ENCODE measurements around the gene PLA2G4A. TPM values are rescaled to one million over a fixed set of nuclear protein-coding genes. Genes with fewer than 3 reads are reported as not detected.

The PLA2G4A gene
- polyA plus RNA-seq, 1 donor from 2014 or later = not detected

DNA sequence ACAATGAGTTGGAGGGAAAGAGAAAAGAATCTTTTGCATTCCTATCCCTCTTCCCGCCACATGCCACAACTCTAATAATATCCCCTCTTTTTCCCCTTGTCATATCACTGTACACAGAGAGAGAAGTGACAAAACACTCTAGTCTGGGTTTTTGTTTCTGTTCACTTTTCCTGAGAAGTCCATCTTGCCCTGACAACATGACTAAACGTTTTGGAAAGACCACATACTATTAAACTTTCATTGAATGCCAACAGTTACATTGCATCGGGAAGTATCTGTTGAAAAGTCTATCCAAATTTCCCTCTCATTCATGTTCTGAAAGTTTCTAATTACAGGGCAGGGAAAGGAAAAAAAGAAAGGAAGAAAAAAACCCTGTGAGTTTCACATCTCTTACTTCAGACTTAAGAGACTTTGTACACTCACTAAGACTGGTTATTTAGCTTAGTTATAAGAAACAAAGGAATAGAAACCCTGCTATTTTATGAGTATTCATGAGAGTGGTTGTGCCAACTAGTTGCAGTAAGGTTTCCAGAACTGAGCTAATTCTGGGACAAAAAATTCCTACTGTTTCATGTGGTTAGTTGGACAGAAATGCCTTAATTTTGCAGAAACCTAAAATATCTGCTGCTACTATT is 16.9 kb downstream of the PLA2G4A start:
- TF ChIP-seq, protein P1, sequence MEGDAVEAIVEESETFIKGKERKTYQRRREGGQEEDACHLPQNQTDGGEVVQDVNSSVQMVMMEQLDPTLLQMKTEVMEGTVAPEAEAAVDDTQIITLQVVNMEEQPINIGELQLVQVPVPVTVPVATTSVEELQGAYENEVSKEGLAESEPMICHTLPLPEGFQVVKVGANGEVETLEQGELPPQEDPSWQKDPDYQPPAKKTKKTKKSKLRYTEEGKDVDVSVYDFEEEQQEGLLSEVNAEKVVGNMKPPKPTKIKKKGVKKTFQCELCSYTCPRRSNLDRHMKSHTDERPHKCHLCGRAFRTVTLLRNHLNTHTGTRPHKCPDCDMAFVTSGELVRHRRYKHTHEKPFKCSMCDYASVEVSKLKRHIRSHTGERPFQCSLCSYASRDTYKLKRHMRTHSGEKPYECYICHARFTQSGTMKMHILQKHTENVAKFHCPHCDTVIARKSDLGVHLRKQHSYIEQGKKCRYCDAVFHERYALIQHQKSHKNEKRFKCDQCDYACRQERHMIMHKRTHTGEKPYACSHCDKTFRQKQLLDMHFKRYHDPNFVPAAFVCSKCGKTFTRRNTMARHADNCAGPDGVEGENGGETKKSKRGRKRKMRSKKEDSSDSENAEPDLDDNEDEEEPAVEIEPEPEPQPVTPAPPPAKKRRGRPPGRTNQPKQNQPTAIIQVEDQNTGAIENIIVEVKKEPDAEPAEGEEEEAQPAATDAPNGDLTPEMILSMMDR (IDR thresholded peaks at IDR 0.05; ENCODE audit: poor library complexity, severe bottlenecking) = no peak
- TF ChIP-seq RAD21 (conservative IDR thresholded peaks at IDR 0.05) (no peak), POLR2AphosphoS5 (IDR thresholded peaks at IDR 0.05) (no peak), SMC3 (conservative IDR thresholded peaks at IDR 0.05; ENCODE audit: poor library complexity) (no peak), TAF1 (IDR thresholded peaks at IDR 0.05; ENCODE audit: low read depth) (no peak), EZH2 (IDR thresholded peaks at IDR 0.05; ENCODE audit: borderline replicate concordance, insufficient read depth, low read length, poor library complexity, severe bottlenecking) (no peak)
- TF ChIP-seq, protein P2, sequence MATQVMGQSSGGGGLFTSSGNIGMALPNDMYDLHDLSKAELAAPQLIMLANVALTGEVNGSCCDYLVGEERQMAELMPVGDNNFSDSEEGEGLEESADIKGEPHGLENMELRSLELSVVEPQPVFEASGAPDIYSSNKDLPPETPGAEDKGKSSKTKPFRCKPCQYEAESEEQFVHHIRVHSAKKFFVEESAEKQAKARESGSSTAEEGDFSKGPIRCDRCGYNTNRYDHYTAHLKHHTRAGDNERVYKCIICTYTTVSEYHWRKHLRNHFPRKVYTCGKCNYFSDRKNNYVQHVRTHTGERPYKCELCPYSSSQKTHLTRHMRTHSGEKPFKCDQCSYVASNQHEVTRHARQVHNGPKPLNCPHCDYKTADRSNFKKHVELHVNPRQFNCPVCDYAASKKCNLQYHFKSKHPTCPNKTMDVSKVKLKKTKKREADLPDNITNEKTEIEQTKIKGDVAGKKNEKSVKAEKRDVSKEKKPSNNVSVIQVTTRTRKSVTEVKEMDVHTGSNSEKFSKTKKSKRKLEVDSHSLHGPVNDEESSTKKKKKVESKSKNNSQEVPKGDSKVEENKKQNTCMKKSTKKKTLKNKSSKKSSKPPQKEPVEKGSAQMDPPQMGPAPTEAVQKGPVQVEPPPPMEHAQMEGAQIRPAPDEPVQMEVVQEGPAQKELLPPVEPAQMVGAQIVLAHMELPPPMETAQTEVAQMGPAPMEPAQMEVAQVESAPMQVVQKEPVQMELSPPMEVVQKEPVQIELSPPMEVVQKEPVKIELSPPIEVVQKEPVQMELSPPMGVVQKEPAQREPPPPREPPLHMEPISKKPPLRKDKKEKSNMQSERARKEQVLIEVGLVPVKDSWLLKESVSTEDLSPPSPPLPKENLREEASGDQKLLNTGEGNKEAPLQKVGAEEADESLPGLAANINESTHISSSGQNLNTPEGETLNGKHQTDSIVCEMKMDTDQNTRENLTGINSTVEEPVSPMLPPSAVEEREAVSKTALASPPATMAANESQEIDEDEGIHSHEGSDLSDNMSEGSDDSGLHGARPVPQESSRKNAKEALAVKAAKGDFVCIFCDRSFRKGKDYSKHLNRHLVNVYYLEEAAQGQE (IDR thresholded peaks at IDR 0.05; ENCODE audit: borderline replicate concordance) = no peak
- Histone ChIP-seq H3F3A (ENCODE audit: insufficient read depth, low read length, poor library complexity, severe bottlenecking) (no peaks in the 10 kb centered on the region), H3K9ac (ENCODE audit: low read length) (no peak overlapping the region), H3K36me3 (ENCODE audit: insufficient read depth, low read length) (no peaks in the 10 kb centered on the region), H3K79me2 (replicated peaks; ENCODE audit: insufficient read depth, low read length) (no peaks in the 10 kb centered on the region), H3K4me3 (ENCODE audit: low read length) (no peak overlapping the region), H2AFZ (ENCODE audit: low read depth, low read length) (no peak overlapping the region), H3K9me3 (ENCODE audit: low read length) (no peaks in the 10 kb centered on the region), H4K20me1 (ENCODE audit: insufficient read depth) (no peaks in the 10 kb centered on the region), H3K27me3 (ENCODE audit: insufficient read depth, low read depth, low read length) (no peaks in the 10 kb centered on the region), H3K4me2 (ENCODE audit: low read length) (no peak overlapping the region), H3K27ac (ENCODE audit: low read length) (no peak overlapping the region), H3K9me2 (ENCODE audit: insufficient read depth, low read length) (no peaks in the 10 kb centered on the region)

DNA sequence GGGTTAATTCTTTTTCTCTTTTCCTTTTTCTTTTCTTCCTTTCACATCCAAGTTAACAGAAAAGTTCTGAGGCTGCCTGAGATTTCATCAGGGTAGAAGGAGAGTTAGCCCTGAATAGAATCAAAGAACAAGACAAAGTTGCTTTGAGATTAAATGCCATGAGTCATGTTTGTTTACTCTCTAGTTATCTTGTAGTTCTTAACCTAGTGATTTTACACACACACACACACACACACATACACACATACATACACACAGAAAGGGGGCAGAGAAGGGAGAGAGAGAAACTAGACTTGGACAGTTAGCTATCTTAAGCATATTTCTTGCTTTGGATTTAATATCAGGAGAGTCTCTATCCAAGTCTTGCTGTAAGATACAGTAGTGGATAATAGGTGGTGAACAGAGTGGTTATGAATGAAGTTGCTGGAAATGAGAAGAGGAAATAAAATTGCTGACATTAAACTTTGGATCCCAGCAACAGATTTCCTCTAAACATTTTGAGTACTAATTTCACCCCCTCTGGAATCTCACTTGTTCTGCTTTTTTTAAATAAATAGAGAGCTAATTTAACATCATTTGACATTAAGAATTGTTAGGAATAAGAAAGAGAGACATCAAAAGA is 19.9 kb downstream of the PLA2G4A start:
- Histone ChIP-seq H3K36me3 (ENCODE audit: insufficient read depth, low read length) (no peaks in the 10 kb centered on the region), H4K20me1 (ENCODE audit: insufficient read depth) (no peaks in the 10 kb centered on the region), H3K9ac (ENCODE audit: low read length) (no peak overlapping the region), H3K27me3 (ENCODE audit: insufficient read depth, low read depth, low read length) (no peaks in the 10 kb centered on the region), H2AFZ (ENCODE audit: low read depth, low read length) (no peak overlapping the region), H3F3A (ENCODE audit: insufficient read depth, low read length, poor library complexity, severe bottlenecking) (no peaks in the 10 kb centered on the region), H3K79me2 (replicated peaks; ENCODE audit: insufficient read depth, low read length) (no peaks in the 10 kb centered on the region), H3K4me2 (ENCODE audit: low read length) (no peak overlapping the region), H3K9me2 (ENCODE audit: insufficient read depth, low read length) (no peaks in the 10 kb centered on the region), H3K9me3 (ENCODE audit: low read length) (no peaks in the 10 kb centered on the region), H3K4me3 (ENCODE audit: low read length) (no peak overlapping the region), H3K27ac (ENCODE audit: low read length) (no peak overlapping the region)
- no peak for TF ChIP-seq MXI1 (conservative IDR thresholded peaks at IDR 0.05; ENCODE audit: poor library complexity, severe bottlenecking)
- no peak for TF ChIP-seq EP300 (conservative IDR thresholded peaks at IDR 0.05; ENCODE audit: poor library complexity, severe bottlenecking)
- no peak for TF ChIP-seq SMC3 (conservative IDR thresholded peaks at IDR 0.05; ENCODE audit: poor library complexity)
- TF ChIP-seq, protein P1 (IDR thresholded peaks at IDR 0.05; ENCODE audit: poor library complexity, severe bottlenecking) = no peak

All from neural cell (in vitro differentiated cells).